Lower leg skin (tissue), 3 donors: ENCODE data around the gene ARL8B.

Experiments
- CTCF ChIP-seq, 3 donors: fragments of 450-650 bp; IDR thresholded peaks; one replicate each; pipeline ENCODE4 v1.5.1; 2016; ENCODE audit warnings: antibody characterized with exemption in 3 of 3, mild to moderate bottlenecking in 3 of 3, moderate library complexity in 2 of 3
- POLR2A ChIP-seq, 2 donors: fragments of 450-650 bp; IDR thresholded peaks; one replicate each; pipeline ENCODE4 v1.6.1; 2016 to 2017; ENCODE audit warnings: antibody characterized with exemption in 2 of 2, mild to moderate bottlenecking in 1 of 2, moderate library complexity in 1 of 2

GRCh38 chr3:5191555-5192304, 69.6 kb downstream of the ARL8B start:
- no peak for TF ChIP-seq CTCF (IDR thresholded peaks at IDR 0.05)
- TF ChIP-seq POLR2A (IDR thresholded peaks at IDR 0.05), result no peak
